Kidney (tissue), 14 donors: Measurements from ENCODE around the gene LRCOL1. TPM values are rescaled to one million over a fixed set of nuclear protein-coding genes. Genes with fewer than 3 reads are reported as not detected.

Experiments used
- DNase-seq, 5 donors: peaks; one replicate each; pipeline ENCODE4 v3.0.0-alpha.2; 2013 to 2020
- FAIRE-seq: peaks from 2 replicates; lab custom pipeline; 2012; peaks lifted over from hg19 to GRCh38; lab: Jason Lieb, UNC
- H3K27ac ChIP-seq, 2 donors: one replicate each; pipeline ENCODE4 v1.7.0; 2013; ENCODE audit warnings: low read depth in 2 of 2, low read length in 2 of 2, inconsistent platforms in 1 of 2
- H3K27me3 ChIP-seq: one replicate; pipeline ENCODE4 v1.7.1; 2013; ENCODE audit warnings: low read length, inconsistent platforms; ENCODE audit not compliant: control insufficient read depth, insufficient read depth
- H3K36me3 ChIP-seq, 3 donors: one replicate each; pipeline versions ENCODE4 v1.7.0 to v1.7.1; 2013; ENCODE audit warnings: low read length in 3 of 3, control low read depth in 1 of 3, inconsistent platforms in 1 of 3; ENCODE audit not compliant: insufficient read depth in 3 of 3, control insufficient read depth in 2 of 3
- H3K4me1 ChIP-seq, 3 donors: one replicate each; pipeline versions ENCODE4 v1.7.0 to v1.7.1; 2013; ENCODE audit warnings: low read length in 3 of 3, inconsistent platforms in 1 of 3, low read depth in 1 of 3; ENCODE audit not compliant: control insufficient read depth in 2 of 3, insufficient read depth in 2 of 3
- H3K4me3 ChIP-seq, 3 donors: one replicate each; pipeline versions ENCODE4 v1.7.0 to v1.8.1; 2013; ENCODE audit warnings: low read length in 3 of 3, control low read depth in 1 of 3, inconsistent platforms in 1 of 3
- H3K9ac ChIP-seq, 3 donors: one replicate each; pipeline versions ENCODE4 v1.7.0 to v1.7.1; 2013; ENCODE audit warnings: low read length in 3 of 3, control low read depth in 1 of 3, inconsistent platforms in 1 of 3
- H3K9me3 ChIP-seq, 3 donors: one replicate each; pipeline versions ENCODE4 v1.7.0 to v1.7.1; 2013; ENCODE audit warnings: low read length in 3 of 3, control low read depth in 1 of 3, inconsistent platforms in 1 of 3; ENCODE audit not compliant: control insufficient read depth in 2 of 3, insufficient read depth in 1 of 3
- intact Hi-C: fragments of 100-400 bp; cut with DNase I; formaldehyde crosslinking; loops from one replicate; pipeline ENCODE4 v1.11.1; 2022
- polyA plus RNA-seq: library from polyadenylated mRNA; stranded (reverse); fragments of 350-450 nt; fragmentation: Illumina TruSeq; extraction: RNeasy Lipid Tissue Mini Kit (QIAGEN cat#74804); gene quantifications from one replicate; pipeline ENCODE4 v1.2.3, GENCODE V29; 2014; ENCODE audit warnings: low read depth, low replicate concordance; ENCODE audit not compliant: insufficient read depth
- total RNA-seq: library from RNA; stranded (reverse); fragmentation: NEBNext Ultra II Directional; extraction: Animal tissue kit (Norgen Biotek cat#: 25700); gene quantifications from one replicate; pipeline ENCODE4 v1.2.1, GENCODE V29; 2021
- TF ChIP-seq, protein P1 (sequence below): IDR thresholded peaks from 3 replicates; pipeline ENCODE4 v1.5.1; 2012; ENCODE audit warnings: mild to moderate bottlenecking, moderate library complexity, borderline replicate concordance; ENCODE audit not compliant: insufficient read depth; ENCODE audit errors: extremely low read depth
- donor health status: control.
- donor health status: control.
- donor health status: control.
- donor health status: control.
- donor health status: control.
- donor health status: DM: yes; HTN: yes; CAD: no.
- donor health status: Normal renal cell carcinoma (clear cell type).

The LRCOL1 gene
- total and polyA plus RNA-seq, 2 donors from 2014 or later: 1.0 to 1.8 TPM

DNA sequence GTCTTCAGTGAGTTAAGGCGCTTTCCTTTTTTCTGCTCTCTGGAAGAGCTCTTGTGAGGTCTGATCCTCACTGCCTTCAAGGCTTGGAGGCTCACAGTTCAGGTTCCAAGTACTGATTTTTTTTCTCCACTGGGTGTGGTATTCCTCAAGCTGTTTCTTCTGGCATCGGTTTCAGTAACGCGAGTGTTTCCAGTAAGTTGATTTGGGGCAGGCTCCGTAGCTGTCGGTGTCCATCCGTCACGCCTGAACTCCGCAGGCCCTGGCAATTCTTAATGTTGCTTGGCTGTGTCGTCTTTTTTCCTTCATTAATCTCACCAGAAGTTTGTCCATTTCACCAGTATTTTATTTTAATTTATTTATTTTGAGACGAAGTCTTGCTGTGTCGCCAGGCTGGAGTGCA lies 30.6 kb downstream of the LRCOL1 start:
- Histone ChIP-seq H3K27me3 (no peaks in the 10 kb centered on the region), H3K9ac (no peak overlapping the region), H3K4me3 (no peak overlapping the region), H3K36me3 (peaks cover 4 to 11% (median 4%) of the 10 kb centered on the region in 3 donors), H3K4me1 (no peaks in the 10 kb centered on the region), H3K27ac (no peak overlapping the region), H3K9me3 (no peaks in the 10 kb centered on the region)
- intact Hi-C loops: no loop called here
- DNase-seq (no peak), FAIRE-seq (no peak)
- TF ChIP-seq, protein P1, sequence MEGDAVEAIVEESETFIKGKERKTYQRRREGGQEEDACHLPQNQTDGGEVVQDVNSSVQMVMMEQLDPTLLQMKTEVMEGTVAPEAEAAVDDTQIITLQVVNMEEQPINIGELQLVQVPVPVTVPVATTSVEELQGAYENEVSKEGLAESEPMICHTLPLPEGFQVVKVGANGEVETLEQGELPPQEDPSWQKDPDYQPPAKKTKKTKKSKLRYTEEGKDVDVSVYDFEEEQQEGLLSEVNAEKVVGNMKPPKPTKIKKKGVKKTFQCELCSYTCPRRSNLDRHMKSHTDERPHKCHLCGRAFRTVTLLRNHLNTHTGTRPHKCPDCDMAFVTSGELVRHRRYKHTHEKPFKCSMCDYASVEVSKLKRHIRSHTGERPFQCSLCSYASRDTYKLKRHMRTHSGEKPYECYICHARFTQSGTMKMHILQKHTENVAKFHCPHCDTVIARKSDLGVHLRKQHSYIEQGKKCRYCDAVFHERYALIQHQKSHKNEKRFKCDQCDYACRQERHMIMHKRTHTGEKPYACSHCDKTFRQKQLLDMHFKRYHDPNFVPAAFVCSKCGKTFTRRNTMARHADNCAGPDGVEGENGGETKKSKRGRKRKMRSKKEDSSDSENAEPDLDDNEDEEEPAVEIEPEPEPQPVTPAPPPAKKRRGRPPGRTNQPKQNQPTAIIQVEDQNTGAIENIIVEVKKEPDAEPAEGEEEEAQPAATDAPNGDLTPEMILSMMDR: no peak

DNA sequence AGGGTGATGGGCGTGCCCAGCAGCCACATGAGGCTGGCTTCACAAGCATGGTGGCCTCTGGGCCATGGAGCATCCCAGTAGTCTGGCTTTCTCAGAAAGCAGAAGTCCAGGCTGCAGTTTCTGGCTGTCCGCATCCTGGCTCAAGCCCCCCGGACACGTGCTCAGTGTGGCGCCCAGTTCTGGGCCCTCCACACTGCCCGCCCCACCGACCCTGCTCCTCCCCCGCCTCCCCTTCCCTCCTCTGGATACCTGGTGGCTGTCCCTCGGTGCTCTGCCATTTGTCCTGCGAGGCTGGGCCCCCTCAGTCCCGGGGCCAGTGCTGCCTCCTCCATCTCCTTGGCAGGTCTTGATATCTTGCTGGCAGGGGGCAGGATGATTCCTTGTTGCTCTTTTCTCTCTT lies 31.6 kb downstream of the LRCOL1 start:
- no peak for DNase-seq
- Histone ChIP-seq H3K36me3 (peaks cover 4 to 11% (median 4%) of the 10 kb centered on the region in 3 donors), H3K9me3 (no peaks in the 10 kb centered on the region), H3K9ac (no peak overlapping the region), H3K27ac (no peak overlapping the region), H3K27me3 (no peaks in the 10 kb centered on the region), H3K4me1 (no peaks in the 10 kb centered on the region), H3K4me3 (no peak overlapping the region)
- no peak for FAIRE-seq
- intact Hi-C loops: no loop called here
- TF ChIP-seq, protein P1: no peak

DNA sequence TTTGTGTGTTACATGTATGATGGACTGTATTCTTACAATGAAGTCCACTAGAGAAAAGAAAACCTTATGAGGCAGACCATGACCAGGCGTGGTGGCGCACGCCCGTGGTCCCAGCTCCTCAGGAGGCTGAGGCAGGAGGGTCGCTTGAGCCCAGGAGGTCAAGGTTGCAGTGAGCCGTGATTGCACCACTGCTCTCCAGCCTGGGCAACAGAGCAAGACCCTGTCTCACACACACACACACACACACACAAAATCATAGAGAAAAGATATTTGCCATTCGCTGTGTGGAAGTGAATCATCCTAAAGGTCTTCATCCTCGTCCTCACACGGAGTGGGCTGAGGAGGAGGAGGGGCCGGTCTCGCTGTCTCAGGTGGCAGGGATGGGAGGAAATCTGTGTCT lies 32.3 kb downstream of the LRCOL1 start:
- intact Hi-C loops: no loop called here
- Histone ChIP-seq H3K4me1 (no peaks in the 10 kb centered on the region), H3K36me3 (peaks cover 4 to 11% (median 4%) of the 10 kb centered on the region in 3 donors), H3K9ac (no peak overlapping the region), H3K27ac (no peak overlapping the region), H3K9me3 (no peaks in the 10 kb centered on the region), H3K27me3 (no peaks in the 10 kb centered on the region), H3K4me3 (no peak overlapping the region)
- TF ChIP-seq, protein P1: no peak
- DNase-seq (no peak), FAIRE-seq (no peak)
